ENCODE measurements around the gene BIRC7. TPM values are rescaled to one million over a fixed set of nuclear protein-coding genes. Genes with fewer than 3 reads are reported as not detected.
"Not testable (repeated sequence)": the region's sequence is repeated elsewhere in the genome, so short reads cannot be mapped to it uniquely, and the experiment has no call there.

BIRC7 gene
- total RNA-seq, 6 experiments from 2014 or later: not detected

- Histone ChIP-seq H3K27me3 (no peaks in the 10 kb centered on the region), H3K4me1 (peaks cover 0 to 6% (median 0%) of the 10 kb centered on the region in 4 donors), H3K36me3 (no peaks in the 10 kb centered on the region), H3K27ac (no peak overlapping the region), H3K9me3 (no peaks in the 10 kb centered on the region), H3K4me3 (no peak overlapping the region)
- intact Hi-C loops (cut with DNase I): no loop called here
- no peak for ATAC-seq
- TF ChIP-seq CTCF (IDR thresholded peaks at IDR 0.05) (no peak), POLR2A (IDR thresholded peaks at IDR 0.05) (no peak)
- WGBS (ENCODE audit: insufficient coverage, low coverage, low lambda C conversion rate, missing lambda C conversion rate): no CpG with 5 or more reads among the region's 9 CpGs
- DNase-seq: no peak
These were observed 14.9 kb upstream of the BIRC7 start for GRCh38 chr20:63220696-63221399.

GRCh38 chr20:63221400-63222053 lies 14.2 kb upstream of the BIRC7 start:
- ATAC-seq; DNase-seq; H3K36me3 ChIP-seq; H3K4me3 ChIP-seq; H3K27me3 ChIP-seq; H3K27ac ChIP-seq; H3K4me1 ChIP-seq; H3K9me3 ChIP-seq; intact Hi-C loops (cut with DNase I): not testable (repeated sequence)
- 55% methylated on average over 2 of the region's 12 CpGs for WGBS (ENCODE audit: insufficient coverage, low coverage, low lambda C conversion rate, missing lambda C conversion rate)

GRCh38 chr20:63222541-63222940 lies 13.2 kb upstream of the BIRC7 start:
- no CpG with 5 or more reads among the region's 7 CpGs for WGBS (ENCODE audit: insufficient coverage, low coverage, low lambda C conversion rate, missing lambda C conversion rate)
- DNase-seq: no peak
- H3K4me3 ChIP-seq: no peak overlapping the region
- no peak overlapping the region for H3K27ac ChIP-seq
- intact Hi-C loops (cut with DNase I): no loop called here
- no peaks in the 10 kb centered on the region for H3K27me3 ChIP-seq
- no peak for ATAC-seq
- H3K4me1 ChIP-seq: no peaks in the 10 kb centered on the region
- TF ChIP-seq CTCF (IDR thresholded peaks at IDR 0.05) (no peak), POLR2A (IDR thresholded peaks at IDR 0.05) (no peak)
- no peaks in the 10 kb centered on the region for H3K9me3 ChIP-seq
- no peaks in the 10 kb centered on the region for H3K36me3 ChIP-seq

- intact Hi-C loops (cut with DNase I): no loop called here
- WGBS (ENCODE audit: insufficient coverage, low coverage, low lambda C conversion rate, missing lambda C conversion rate): 48% methylated on average over 4 of the region's 12 CpGs
- no peak overlapping the region for H3K27ac ChIP-seq
- H3K27me3 ChIP-seq: no peaks in the 10 kb centered on the region
- TF ChIP-seq POLR2A (IDR thresholded peaks at IDR 0.05) (no peak), CTCF (IDR thresholded peaks at IDR 0.05) (peak; percentile 61 to 73 (median 70))
- H3K9me3 ChIP-seq: no peaks in the 10 kb centered on the region
- no peaks in the 10 kb centered on the region for H3K4me1 ChIP-seq
- H3K4me3 ChIP-seq: no peak overlapping the region
- DNase-seq (no peak), ATAC-seq (peak; percentile 50 to 66 (median 62))
- H3K36me3 ChIP-seq: no peaks in the 10 kb centered on the region
These were observed 12.4 kb upstream of the BIRC7 start for GRCh38 chr20:63223121-63223825.

GRCh38 chr20:63223826-63224207 lies 11.9 kb upstream of the BIRC7 start:
- WGBS (ENCODE audit: insufficient coverage, low coverage, low lambda C conversion rate, missing lambda C conversion rate): 49% methylated on average over 2 of the region's 6 CpGs
- Histone ChIP-seq H3K27ac (no peak overlapping the region), H3K36me3 (no peaks in the 10 kb centered on the region), H3K4me1 (no peaks in the 10 kb centered on the region), H3K4me3 (no peak overlapping the region), H3K27me3 (no peaks in the 10 kb centered on the region), H3K9me3 (no peaks in the 10 kb centered on the region)
- intact Hi-C loops (cut with DNase I): no loop called here
- ATAC-seq (no peak), DNase-seq (no peak)
- no peak for TF ChIP-seq CTCF (IDR thresholded peaks at IDR 0.05)
- TF ChIP-seq POLR2A (IDR thresholded peaks at IDR 0.05): no peak

All from right lobe of liver (tissue), 6 donors.